GM23248 (cell line): ENCODE results near the gene MRPL48.

ENCODE experiments used
- EZH2 ChIP-seq: fragments of 200-600 bp; sonication (generic); IDR thresholded peaks from 2 replicates; pipeline ENCODE4 v1.6.1; 2018; ENCODE audit warnings: antibody characterized with exemption, mild to moderate bottlenecking; ENCODE audit not compliant: insufficient read depth, poor library complexity, severe bottlenecking
- EZH2phosphoT487 ChIP-seq: fragments of 200-600 bp; sonication (generic); IDR thresholded peaks from 2 replicates; pipeline ENCODE4 v1.6.1; 2018; ENCODE audit warnings: antibody characterized with exemption, moderate library complexity, mild to moderate bottlenecking, low read depth; ENCODE audit not compliant: insufficient read depth

GRCh38 chr11:73761403-73761945, 26.2 kb upstream of the MRPL48 start:
- TF ChIP-seq EZH2phosphoT487 (no peak), EZH2 (no peak)
